GM18505 (cell line): ENCODE results near the gene CLCF1.

Source experiments
- ATAC-seq: cut with Tn5 transposase; IDR thresholded peaks from one replicate; pipeline ENCODE4 v1.9.1; 2021; ENCODE audit not compliant: unreplicated experiment
- POLR2A ChIP-seq: IDR thresholded peaks from 4 replicates; pipeline ENCODE4 v1.6.1; 2011; ENCODE audit warnings: borderline replicate concordance; ENCODE audit not compliant: insufficient read depth, insufficient read length; ENCODE audit errors: extremely low read depth

CLCF1 gene

GRCh38 chr11:67315325-67315909, 58.0 kb downstream of the CLCF1 start:
- TF ChIP-seq POLR2A, result no peak
- ATAC-seq, result no peak

DNA sequence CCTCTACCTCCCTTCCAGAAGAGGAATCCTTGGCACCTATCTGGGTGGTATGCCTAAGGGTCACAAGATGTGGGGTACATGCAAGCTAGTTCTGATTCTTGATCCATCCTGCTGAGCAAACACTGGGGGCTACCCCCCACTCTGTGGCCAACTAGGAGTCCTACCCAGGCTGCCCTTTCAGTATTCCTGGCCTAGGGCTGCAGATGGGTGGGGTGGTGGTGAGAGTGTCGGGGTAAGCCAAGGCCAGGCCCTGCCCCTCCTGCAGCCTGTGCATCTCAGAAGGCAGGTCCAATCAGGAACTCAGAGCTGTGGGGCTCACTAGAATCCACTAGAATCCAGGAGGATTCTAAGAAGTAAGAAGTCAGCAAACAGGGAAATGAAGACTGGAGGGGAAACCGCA, 59.2 kb downstream of the CLCF1 start:
- ATAC-seq, result no peak
- TF ChIP-seq POLR2A, result no peak
